Stimulated activated CD8-positive, alpha-beta memory T cell treated with anti-CD3 and anti-CD28 coated beads, Interleukin-4, amount 100 ng/mL, for 4 hours (primary cell): ENCODE data around the gene PEX5.
A peak's percentile ranks its signal among the peaks of the same experiment; 100 is the strongest.

ENCODE experiments used
- DNase-seq, 2 donors: peaks; one replicate each; pipeline ENCODE4 v3.0.0-alpha.2; 2020; ENCODE audit warnings: low read depth in 2 of 2, low spot score in 1 of 2

PEX5 gene

GRCh38 chr12:7189398-7190267 lies at the start of gene PEX5:
Gene PEX5 (plus strand): TSS chr12:7189686. CDS start chr12:7190378, 692 bp downstream.
- DNase-seq: peak; percentile 52 to 77

- no peak for DNase-seq
Measured at GRCh38 chr12:7141351-7142005, 48.0 kb upstream of the PEX5 start.

- no peak for DNase-seq
Measured at GRCh38 chr12:7142056-7142644, 47.3 kb upstream of the PEX5 start.

- DNase-seq: no peak
Measured at GRCh38 chr12:7142809-7143465, 46.5 kb upstream of the PEX5 start.

- no peak for DNase-seq
Measured at GRCh38 chr12:7143564-7143963, 45.9 kb upstream of the PEX5 start.

GRCh38 chr12:7144414-7145120 lies 44.9 kb upstream of the PEX5 start:
- no peak for DNase-seq

- DNase-seq: no peak
Measured at GRCh38 chr12:7145671-7146070, 43.8 kb upstream of the PEX5 start.

- no peak for DNase-seq
Measured at GRCh38 chr12:7146228-7146627, 43.3 kb upstream of the PEX5 start.

GRCh38 chr12:7146906-7147305 lies 42.6 kb upstream of the PEX5 start:
- no peak for DNase-seq

- DNase-seq: no peak
Measured at GRCh38 chr12:7150356-7150755, 39.1 kb upstream of the PEX5 start.

- DNase-seq: no peak
Measured at GRCh38 chr12:7150841-7151240, 38.6 kb upstream of the PEX5 start.

GRCh38 chr12:7151532-7151931 lies 38.0 kb upstream of the PEX5 start:
- DNase-seq: no peak

- no peak for DNase-seq
Measured at GRCh38 chr12:7152818-7153217, 36.7 kb upstream of the PEX5 start.

- DNase-seq: no peak
Measured at GRCh38 chr12:7154042-7154441, 35.4 kb upstream of the PEX5 start.

- DNase-seq: no peak
Measured at GRCh38 chr12:7154901-7155470, 34.5 kb upstream of the PEX5 start.

- DNase-seq: no peak
Measured at GRCh38 chr12:7155471-7156034, 33.9 kb upstream of the PEX5 start.

GRCh38 chr12:7156259-7157197 lies 33.0 kb upstream of the PEX5 start:
- DNase-seq: no peak

GRCh38 chr12:7157391-7157790 lies 32.1 kb upstream of the PEX5 start:
- no peak for DNase-seq
